Astrocyte of the cerebellum (primary cell): Measurements from ENCODE around the gene ESRRA.

ENCODE experiments used
- DNase-seq: peaks from one replicate; pipeline ENCODE4 v3.0.0-alpha.2; 2011; ENCODE audit warnings: low read depth
- H3K4me3 ChIP-seq: 2 replicates; pipeline ENCODE4 v1.5.1; 2011; ENCODE audit warnings: mild to moderate bottlenecking, low read depth, low read length, moderate library complexity
- CTCF ChIP-seq: IDR thresholded peaks from 2 replicates; pipeline ENCODE4 v1.5.1; 2012; ENCODE audit warnings: low read length, low read depth, moderate library complexity, mild to moderate bottlenecking; ENCODE audit errors: missing control alignments
- in situ Hi-C: cut with HindIII; loops from 2 replicates; pipeline ENCODE4 v1.10.0; 2017; ENCODE audit warnings: low sequenced_read_pairs

Gene ESRRA

GRCh38 chr11:64317961-64318765, 12.8 kb downstream of the ESRRA start, which contains the start of gene PRDX5:
Gene PRDX5, plus strand, starts transcription at chr11:64318121. Its CDS starts 95 bp downstream, at chr11:64318216.
- H3K4me3 ChIP-seq, result peak within 1 kb of the TSS; percentile 90
- TF ChIP-seq CTCF, result peak; percentile 16
- peak; percentile 86 for DNase-seq
- in situ Hi-C loops, result no loop called here

- DNase-seq, result no peak
- H3K4me3 ChIP-seq, result peak overlapping the region; percentile 90
- TF ChIP-seq CTCF, result no peak
- in situ Hi-C loops, result no loop called here
Measured at GRCh38 chr11:64318766-64319761, 13.7 kb downstream of the ESRRA start.

- in situ Hi-C loops, result loop anchor here (10.0 kb wide), 1 partner anchor 56 kb away; no protein-coding TSS in a partner anchor
- no peak for DNase-seq
- TF ChIP-seq CTCF, result no peak
- no peak overlapping the region for H3K4me3 ChIP-seq
Measured at GRCh38 chr11:64320556-64320955, 15.2 kb downstream of the ESRRA start.

DNA sequence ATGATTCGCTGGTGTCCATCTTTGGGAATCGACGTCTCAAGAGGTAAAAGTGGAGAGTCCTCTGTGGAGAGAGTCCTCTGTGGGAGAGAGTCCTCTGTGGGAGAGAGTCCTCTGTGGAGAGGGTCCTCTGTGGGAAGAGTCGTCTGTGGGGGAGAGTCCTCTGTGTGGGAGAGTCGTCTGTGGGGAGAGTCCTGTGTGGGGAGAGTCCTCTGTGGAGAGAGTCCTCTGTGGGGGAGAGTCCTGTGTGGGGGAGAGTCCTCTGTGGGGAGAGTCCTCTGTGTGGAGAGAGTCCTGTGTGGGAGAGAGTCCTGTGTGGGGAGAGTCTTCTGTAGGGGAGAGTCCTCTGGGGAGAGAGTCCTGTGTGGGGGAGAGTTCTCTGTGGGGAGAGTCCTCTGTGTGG, 15.7 kb downstream of the ESRRA start:
- in situ Hi-C loops, result loop anchor here (10.0 kb wide), 1 partner anchor 56 kb away; no protein-coding TSS in a partner anchor
- TF ChIP-seq CTCF, result no peak
- no peak for DNase-seq
- H3K4me3 ChIP-seq, result no peak overlapping the region

DNA sequence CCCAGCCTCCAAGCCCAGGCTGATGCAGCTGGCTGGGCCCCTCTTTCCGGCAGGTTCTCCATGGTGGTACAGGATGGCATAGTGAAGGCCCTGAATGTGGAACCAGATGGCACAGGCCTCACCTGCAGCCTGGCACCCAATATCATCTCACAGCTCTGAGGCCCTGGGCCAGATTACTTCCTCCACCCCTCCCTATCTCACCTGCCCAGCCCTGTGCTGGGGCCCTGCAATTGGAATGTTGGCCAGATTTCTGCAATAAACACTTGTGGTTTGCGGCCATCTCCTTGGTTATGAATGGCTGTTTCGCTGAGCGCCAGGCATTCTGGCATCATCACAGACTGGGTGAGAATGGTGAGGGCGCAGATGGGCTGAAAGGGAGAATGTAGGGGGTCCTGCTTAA, 16.2 kb downstream of the ESRRA start:
- in situ Hi-C loops, result loop anchor here (10.0 kb wide), 1 partner anchor 57 kb away; no protein-coding TSS in a partner anchor
- TF ChIP-seq CTCF, result no peak
- DNase-seq, result peak; percentile 66
- no peak overlapping the region for H3K4me3 ChIP-seq

- TF ChIP-seq CTCF, result no peak
- in situ Hi-C loops, result loop anchor here (10.0 kb wide), 1 partner anchor 58 kb away; no protein-coding TSS in a partner anchor
- H3K4me3 ChIP-seq, result no peak overlapping the region
- no peak for DNase-seq
Measured at GRCh38 chr11:64322925-64323260, 17.6 kb downstream of the ESRRA start.
